ENCODE data around the gene TM6SF1. TPM values are rescaled to one million over a fixed set of nuclear protein-coding genes. Genes with fewer than 3 reads are reported as not detected.

TM6SF1 gene
- total and polyA plus RNA-seq, 2 donors (not counting 1 experiment from before 2014, with no cell fraction given) = 3.6 to 3.9 TPM

DNA sequence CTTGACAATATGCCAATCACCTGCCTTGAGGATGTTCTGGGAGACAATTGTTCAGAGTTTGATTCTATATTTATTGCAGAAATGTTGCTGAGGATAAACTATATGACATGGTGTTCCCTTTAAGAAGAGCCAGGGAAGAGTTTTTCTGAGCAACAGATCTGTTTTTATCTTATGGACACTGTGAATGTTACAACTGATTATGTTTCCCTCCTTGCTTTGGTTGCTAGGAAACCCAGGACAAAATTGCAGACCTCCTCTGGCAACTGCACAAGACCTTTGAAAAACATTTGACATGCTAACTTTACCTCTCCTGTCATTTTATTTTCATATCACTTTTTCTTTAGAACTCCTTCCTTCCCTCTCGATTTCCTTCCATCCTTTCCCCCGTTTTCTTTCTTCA lies 8.2 kb upstream of the TM6SF1 start:
- H2AFZ ChIP-seq (ENCODE audit: low read length) = no peak overlapping the region
- no peak for DNase-seq (ENCODE audit: low read depth in 2 of 2)
- no peak overlapping the region for H3K4me3 ChIP-seq (replicated peaks in 1 of 4; ENCODE audit: control extremely low read depth in 1 of 4, insufficient read depth in 1 of 4, low read depth in 3 of 4, low read length in 4 of 4)
- H3K9ac ChIP-seq (ENCODE audit: insufficient read depth, low read length) = no peak overlapping the region
- H3K36me3 ChIP-seq (ENCODE audit: control insufficient read depth, insufficient read depth, low read length) = no peaks in the 10 kb centered on the region
- no peak for TF ChIP-seq EZH2 (IDR thresholded peaks at IDR 0.05; ENCODE audit: low read length, missing control alignments)
- TF ChIP-seq, protein P1, sequence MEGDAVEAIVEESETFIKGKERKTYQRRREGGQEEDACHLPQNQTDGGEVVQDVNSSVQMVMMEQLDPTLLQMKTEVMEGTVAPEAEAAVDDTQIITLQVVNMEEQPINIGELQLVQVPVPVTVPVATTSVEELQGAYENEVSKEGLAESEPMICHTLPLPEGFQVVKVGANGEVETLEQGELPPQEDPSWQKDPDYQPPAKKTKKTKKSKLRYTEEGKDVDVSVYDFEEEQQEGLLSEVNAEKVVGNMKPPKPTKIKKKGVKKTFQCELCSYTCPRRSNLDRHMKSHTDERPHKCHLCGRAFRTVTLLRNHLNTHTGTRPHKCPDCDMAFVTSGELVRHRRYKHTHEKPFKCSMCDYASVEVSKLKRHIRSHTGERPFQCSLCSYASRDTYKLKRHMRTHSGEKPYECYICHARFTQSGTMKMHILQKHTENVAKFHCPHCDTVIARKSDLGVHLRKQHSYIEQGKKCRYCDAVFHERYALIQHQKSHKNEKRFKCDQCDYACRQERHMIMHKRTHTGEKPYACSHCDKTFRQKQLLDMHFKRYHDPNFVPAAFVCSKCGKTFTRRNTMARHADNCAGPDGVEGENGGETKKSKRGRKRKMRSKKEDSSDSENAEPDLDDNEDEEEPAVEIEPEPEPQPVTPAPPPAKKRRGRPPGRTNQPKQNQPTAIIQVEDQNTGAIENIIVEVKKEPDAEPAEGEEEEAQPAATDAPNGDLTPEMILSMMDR (conservative IDR thresholded peaks at IDR 0.05 in 1 of 2, IDR thresholded peaks at IDR 0.05 in 1 of 2; ENCODE audit: low read depth in 1 of 2, low read length in 2 of 2) = no peak
- peaks cover 27% of the 10 kb centered on the region for H3K27me3 ChIP-seq (ENCODE audit: control insufficient read depth, insufficient read depth, low read length)
- H3K27ac ChIP-seq (ENCODE audit: insufficient read depth, low read length) = no peak overlapping the region
- H3K4me2 ChIP-seq (ENCODE audit: extremely low read depth, insufficient read depth, low read length) = no peak overlapping the region
- H3K79me2 ChIP-seq (ENCODE audit: control insufficient read depth, insufficient read depth, low read length) = no peaks in the 10 kb centered on the region
- H3K9me3 ChIP-seq (ENCODE audit: control insufficient read depth, insufficient read depth, low read depth, low read length) = no peaks in the 10 kb centered on the region
- no peaks in the 10 kb centered on the region for H3K4me1 ChIP-seq (ENCODE audit: control insufficient read depth, extremely low read depth, insufficient read depth, low read length)
- no peaks in the 10 kb centered on the region for H4K20me1 ChIP-seq (ENCODE audit: control insufficient read depth, extremely low read depth, insufficient read depth, low read length)

DNA sequence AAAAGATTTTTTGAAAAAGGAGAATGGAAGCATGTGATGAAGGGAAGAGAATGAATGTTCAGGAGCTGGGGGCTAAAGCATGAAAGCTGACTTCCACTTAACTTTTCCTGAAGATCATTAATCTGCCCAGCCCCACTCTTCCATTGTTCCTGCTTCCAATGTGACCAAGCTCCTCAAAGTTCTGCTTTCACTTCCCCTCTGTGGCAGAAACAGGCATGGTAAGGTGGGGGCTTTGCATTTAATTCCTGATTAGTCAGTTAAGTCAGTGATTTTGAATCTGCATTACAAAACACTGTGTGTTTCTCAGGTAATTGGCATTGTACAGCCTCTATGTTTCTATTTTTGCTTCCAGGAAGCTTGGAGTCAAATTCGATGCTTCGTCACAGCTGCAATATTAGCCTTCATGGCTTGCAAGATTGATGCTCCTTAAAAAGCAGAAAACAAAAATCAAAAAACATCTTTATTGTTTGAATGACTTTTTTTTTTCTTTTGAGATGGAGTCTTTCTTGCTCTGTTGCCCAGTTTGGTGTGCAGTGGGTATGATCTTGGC lies 7.3 kb upstream of the TM6SF1 start:
- no peak overlapping the region for H3K27ac ChIP-seq (ENCODE audit: insufficient read depth, low read length)
- no peak overlapping the region for H2AFZ ChIP-seq (ENCODE audit: low read length)
- no peak overlapping the region for H3K4me3 ChIP-seq (replicated peaks in 1 of 4; ENCODE audit: control extremely low read depth in 1 of 4, insufficient read depth in 1 of 4, low read depth in 3 of 4, low read length in 4 of 4)
- no peak overlapping the region for H3K9ac ChIP-seq (ENCODE audit: insufficient read depth, low read length)
- H3K4me1 ChIP-seq (ENCODE audit: control insufficient read depth, extremely low read depth, insufficient read depth, low read length) = no peaks in the 10 kb centered on the region
- no peaks in the 10 kb centered on the region for H4K20me1 ChIP-seq (ENCODE audit: control insufficient read depth, extremely low read depth, insufficient read depth, low read length)
- no peaks in the 10 kb centered on the region for H3K36me3 ChIP-seq (ENCODE audit: control insufficient read depth, insufficient read depth, low read length)
- TF ChIP-seq, protein P1 (conservative IDR thresholded peaks at IDR 0.05 in 1 of 2, IDR thresholded peaks at IDR 0.05 in 1 of 2; ENCODE audit: low read depth in 1 of 2, low read length in 2 of 2) = no peak
- TF ChIP-seq EZH2 (IDR thresholded peaks at IDR 0.05; ENCODE audit: low read length, missing control alignments) = no peak
- no peak overlapping the region for H3K4me2 ChIP-seq (ENCODE audit: extremely low read depth, insufficient read depth, low read length)
- H3K9me3 ChIP-seq (ENCODE audit: control insufficient read depth, insufficient read depth, low read depth, low read length) = no peaks in the 10 kb centered on the region
- H3K27me3 ChIP-seq (ENCODE audit: control insufficient read depth, insufficient read depth, low read length) = peaks cover 27% of the 10 kb centered on the region
- no peaks in the 10 kb centered on the region for H3K79me2 ChIP-seq (ENCODE audit: control insufficient read depth, insufficient read depth, low read length)
- DNase-seq (ENCODE audit: low read depth in 2 of 2) = no peak

DNA sequence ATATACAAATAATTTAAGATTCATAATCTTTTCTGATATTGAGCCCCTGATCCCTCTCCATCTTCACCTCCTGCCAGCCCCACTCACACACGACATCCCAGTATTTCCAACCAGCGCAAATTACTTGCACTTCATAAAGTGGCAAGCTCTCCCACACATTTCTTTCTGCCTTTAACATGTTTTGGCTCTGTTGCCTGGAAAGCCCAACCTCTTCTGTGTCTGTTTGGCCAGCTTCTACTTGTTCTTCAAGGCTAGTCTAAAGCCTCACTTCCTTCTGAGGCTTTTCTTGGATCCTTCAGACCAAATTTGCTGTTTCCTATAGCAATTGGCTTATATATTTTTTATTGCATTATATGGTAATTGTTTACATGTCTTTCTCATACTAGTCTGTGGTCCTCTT lies 5.1 kb upstream of the TM6SF1 start:
- no peaks in the 10 kb centered on the region for H3K9me3 ChIP-seq (ENCODE audit: control insufficient read depth, insufficient read depth, low read depth, low read length)
- H3K79me2 ChIP-seq (ENCODE audit: control insufficient read depth, insufficient read depth, low read length) = no peaks in the 10 kb centered on the region
- H3K27me3 ChIP-seq (ENCODE audit: control insufficient read depth, insufficient read depth, low read length) = peaks cover 27% of the 10 kb centered on the region
- no peaks in the 10 kb centered on the region for H3K4me1 ChIP-seq (ENCODE audit: control insufficient read depth, extremely low read depth, insufficient read depth, low read length)
- no peaks in the 10 kb centered on the region for H4K20me1 ChIP-seq (ENCODE audit: control insufficient read depth, extremely low read depth, insufficient read depth, low read length)
- no peak overlapping the region for H3K4me3 ChIP-seq (replicated peaks in 1 of 4; ENCODE audit: control extremely low read depth in 1 of 4, insufficient read depth in 1 of 4, low read depth in 3 of 4, low read length in 4 of 4)
- no peak overlapping the region for H3K4me2 ChIP-seq (ENCODE audit: extremely low read depth, insufficient read depth, low read length)
- no peak overlapping the region for H2AFZ ChIP-seq (ENCODE audit: low read length)
- H3K36me3 ChIP-seq (ENCODE audit: control insufficient read depth, insufficient read depth, low read length) = no peaks in the 10 kb centered on the region
- H3K27ac ChIP-seq (ENCODE audit: insufficient read depth, low read length) = no peak overlapping the region
- no peak overlapping the region for H3K9ac ChIP-seq (ENCODE audit: insufficient read depth, low read length)
- DNase-seq (ENCODE audit: low read depth in 2 of 2) = no peak
- TF ChIP-seq, protein P1 (conservative IDR thresholded peaks at IDR 0.05 in 1 of 2, IDR thresholded peaks at IDR 0.05 in 1 of 2; ENCODE audit: low read depth in 1 of 2, low read length in 2 of 2) = no peak
- no peak for TF ChIP-seq EZH2 (IDR thresholded peaks at IDR 0.05; ENCODE audit: low read length, missing control alignments)

All from fibroblast of lung (primary cell).